HG03439 (cell line): ENCODE results near the gene INTS14.

Experiments used
- ATAC-seq: cut with Tn5 transposase; IDR thresholded peaks from one replicate; pipeline ENCODE4 v1.9.1; 2021; ENCODE audit warnings: mild to moderate bottlenecking, moderate library complexity; ENCODE audit not compliant: unreplicated experiment

The INTS14 gene

GRCh38 chr15:65610871-65611718, at the start of gene INTS14:
TSS of gene INTS14 (minus strand) at chr15:65611131. CDS start at chr15:65607380, 3,751 bp downstream.
- peak; percentile 95 for ATAC-seq

GRCh38 chr15:65659502-65660052, 48.6 kb upstream of the INTS14 start:
- ATAC-seq, result no peak

- ATAC-seq, result no peak
Observed at GRCh38 chr15:65655457-65655856, 44.5 kb upstream of the INTS14 start.

GRCh38 chr15:65655026-65655425, 44.1 kb upstream of the INTS14 start:
- ATAC-seq, result no peak

GRCh38 chr15:65653801-65654521, 43.0 kb upstream of the INTS14 start:
- no peak for ATAC-seq

GRCh38 chr15:65653341-65653740, 42.4 kb upstream of the INTS14 start:
- ATAC-seq, result no peak

DNA sequence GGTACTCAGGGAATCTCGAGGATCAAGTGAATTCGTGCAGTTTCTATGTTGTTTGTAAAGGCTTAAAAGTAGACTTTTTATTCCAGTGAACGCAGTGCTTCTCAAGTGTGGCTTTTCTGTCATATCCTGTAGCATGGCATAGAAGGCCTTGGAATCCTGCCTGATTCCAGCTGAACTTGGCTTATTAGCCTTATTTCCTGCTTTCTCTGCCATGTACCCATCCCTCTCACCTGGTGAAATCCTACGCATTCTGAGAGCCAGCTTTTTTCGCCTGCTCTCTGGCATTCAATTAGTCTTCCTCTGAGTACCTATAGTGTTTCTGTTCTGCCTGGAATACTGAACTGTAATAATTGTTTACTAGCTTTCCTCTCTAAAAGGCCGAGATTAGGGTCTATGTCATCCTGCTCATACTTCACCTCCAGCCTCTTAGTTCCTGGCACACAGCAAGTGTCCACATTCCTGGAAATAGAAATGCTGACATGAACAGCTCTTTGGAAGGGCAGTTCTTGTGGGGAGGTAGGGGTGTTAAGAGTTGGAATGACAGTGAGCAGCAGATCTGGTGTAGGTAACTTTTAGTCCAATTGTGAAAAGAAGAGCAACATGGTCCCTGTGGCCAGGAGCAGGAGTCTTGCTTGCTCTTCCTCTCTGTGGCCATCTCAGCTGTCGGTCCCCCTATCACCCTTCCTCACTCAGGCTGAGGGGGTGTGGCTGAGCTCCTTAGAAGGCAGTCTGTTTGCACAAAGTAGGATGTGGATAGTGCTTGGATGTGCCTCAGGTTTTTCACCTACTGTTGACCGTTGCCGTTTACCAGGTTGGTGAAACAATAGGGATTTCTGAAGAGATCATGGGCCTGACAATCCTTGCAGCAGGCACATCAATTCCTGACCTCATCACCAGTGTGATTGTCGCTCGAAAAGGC, 41.2 kb upstream of the INTS14 start:
- no peak for ATAC-seq

DNA sequence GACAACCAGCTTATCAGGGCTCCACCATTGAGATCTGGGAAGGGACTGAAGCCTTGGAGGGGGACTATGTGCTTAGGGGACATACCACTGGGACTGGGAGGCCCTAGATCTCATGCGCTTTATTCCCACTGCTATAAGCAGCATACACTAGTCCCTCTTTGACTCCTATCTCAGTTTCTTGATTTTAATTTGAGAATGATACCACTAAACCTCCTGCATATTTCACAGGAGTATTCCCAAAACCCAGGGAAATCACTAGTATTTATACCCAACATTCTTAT, 40.1 kb upstream of the INTS14 start:
- no peak for ATAC-seq

DNA sequence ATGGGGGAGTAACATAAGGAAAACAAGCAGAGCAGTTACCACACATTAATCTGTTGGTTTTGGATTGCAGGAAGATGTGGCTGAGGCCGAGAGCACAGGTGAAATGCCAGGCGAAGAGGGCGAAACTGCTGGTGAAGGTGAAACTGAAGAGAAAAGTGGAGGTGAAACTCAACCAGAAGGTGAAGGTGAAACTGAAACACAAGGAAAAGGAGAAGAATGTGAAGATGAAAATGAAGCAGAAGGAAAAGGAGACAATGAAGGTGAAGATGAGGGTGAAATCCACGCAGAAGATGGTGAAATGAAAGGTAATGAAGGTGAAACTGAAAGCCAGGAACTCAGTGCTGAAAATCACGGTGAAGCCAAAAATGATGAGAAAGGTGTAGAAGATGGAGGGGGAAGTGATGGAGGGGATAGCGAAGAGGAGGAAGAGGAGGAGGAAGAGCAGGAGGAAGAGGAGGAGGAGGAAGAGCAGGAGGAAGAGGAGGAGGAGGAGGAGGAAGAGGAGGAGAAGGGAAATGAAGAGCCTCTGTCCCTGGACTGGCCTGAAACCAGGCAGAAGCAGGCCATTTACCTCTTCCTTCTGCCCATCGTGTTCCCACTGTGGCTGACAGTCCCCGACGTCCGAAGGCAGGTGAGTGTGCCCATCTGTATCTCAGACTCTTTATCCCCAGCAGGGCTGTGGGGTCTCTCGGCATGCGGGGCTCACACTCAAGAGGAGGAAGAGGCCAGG, 39.5 kb upstream of the INTS14 start:
- ATAC-seq, result no peak

DNA sequence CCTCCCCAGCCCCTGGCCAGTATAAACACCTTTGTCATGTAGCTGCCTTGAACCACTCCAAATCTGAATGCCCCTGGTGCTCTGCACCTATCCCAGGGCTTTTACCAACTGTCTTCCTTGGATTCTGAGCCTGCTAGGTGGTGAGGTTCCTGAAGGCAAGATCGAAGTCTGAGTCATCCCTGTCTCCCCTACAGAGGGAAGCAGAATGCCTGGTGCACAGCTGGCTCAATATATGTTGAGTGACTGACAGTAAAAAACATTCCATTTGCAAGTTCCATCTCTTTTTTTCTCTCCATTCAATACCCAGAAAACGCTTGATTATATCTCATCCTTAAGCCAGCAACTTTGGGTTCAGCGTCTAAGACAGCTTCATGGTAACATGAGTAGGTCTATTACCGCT, 35.6 kb upstream of the INTS14 start:
- no peak for ATAC-seq

DNA sequence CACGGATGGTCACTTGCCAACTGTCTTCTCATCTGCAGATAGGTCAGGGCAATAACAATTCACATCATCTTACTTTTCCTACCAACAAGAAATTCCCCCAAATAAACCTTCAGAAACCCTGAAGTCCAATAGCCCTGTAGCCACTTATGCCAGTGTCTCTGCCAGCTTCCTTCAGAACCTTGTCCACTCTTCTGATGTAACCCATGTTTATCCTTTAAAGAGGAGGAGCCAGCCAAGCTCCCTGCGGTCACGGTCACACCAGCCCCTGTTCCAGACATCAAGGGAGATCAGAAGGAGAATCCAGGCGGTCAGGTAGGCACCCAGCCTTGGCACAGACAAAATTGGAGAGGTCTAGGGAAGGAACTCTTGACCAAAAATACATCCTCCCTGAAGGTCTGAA, 34.5 kb upstream of the INTS14 start:
- no peak for ATAC-seq

GRCh38 chr15:65644282-65644681, 33.4 kb upstream of the INTS14 start:
- ATAC-seq, result no peak

- no peak for ATAC-seq
Observed at GRCh38 chr15:65642594-65642993, 31.7 kb upstream of the INTS14 start.

- no peak for ATAC-seq
Observed at GRCh38 chr15:65641768-65642475, 31.0 kb upstream of the INTS14 start.

- no peak for ATAC-seq
Observed at GRCh38 chr15:65639509-65639908, 28.6 kb upstream of the INTS14 start.

DNA sequence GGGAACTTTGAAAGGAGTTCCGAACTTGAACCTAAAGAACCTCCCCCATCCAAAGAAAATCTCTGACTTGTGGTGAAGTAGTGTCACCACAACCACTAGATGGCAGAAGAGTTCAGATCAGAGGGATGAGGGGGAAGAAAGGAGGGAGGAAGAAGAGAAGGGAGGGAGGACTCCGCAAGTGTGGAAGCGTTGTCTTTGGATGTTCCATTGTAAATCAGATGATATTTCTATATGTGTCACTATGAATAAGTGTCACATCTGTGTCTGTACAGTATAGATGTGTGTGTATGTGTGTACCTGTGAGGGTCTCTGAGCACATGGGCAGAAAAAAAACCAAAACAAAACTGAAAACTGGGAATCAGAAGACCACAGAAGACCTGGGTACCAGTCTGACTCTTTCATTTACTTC, 27.8 kb upstream of the INTS14 start:
- no peak for ATAC-seq

DNA sequence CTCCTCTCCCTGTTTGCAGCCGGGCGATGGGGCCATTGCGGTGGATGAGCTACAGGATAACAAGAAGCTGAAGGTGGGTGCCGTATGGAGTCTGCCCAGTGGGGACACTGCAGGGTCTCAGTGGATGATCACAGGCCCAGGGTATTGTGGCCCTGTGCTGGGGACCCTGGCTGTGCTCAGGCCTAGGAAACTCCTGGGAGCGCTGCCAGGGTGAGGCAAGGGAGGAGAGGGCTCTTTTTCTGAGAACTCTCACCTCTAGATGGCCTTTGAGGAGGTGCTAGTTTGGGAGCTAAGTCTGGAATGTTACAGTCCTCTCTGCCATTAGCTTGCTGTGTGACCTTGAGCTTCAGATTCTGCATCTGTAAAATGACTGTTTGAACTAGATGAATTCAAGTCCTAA, 27.2 kb upstream of the INTS14 start:
- ATAC-seq, result no peak

DNA sequence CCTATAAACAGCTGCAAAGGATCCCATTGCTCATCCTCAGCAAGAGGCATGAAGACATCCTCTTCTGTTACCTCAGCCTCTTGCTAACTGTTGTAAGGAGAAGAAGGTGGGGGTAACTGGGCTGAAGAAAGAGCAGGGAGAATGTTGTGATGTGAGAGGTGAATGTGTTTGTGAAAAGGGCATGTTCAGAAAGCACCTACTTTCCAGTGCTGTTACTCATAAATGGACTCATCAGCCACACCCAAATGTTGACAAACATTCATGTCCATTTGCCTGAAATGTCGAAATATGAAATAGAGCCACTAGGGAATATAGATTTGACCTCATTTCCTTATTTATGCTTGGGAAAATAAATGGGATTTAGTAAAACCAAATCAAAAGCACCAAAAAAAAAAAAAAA, 23.4 kb upstream of the INTS14 start:
- no peak for ATAC-seq

- ATAC-seq, result no peak
Observed at GRCh38 chr15:65633752-65634151, 22.8 kb upstream of the INTS14 start.
